Tibial nerve (tissue), 4 donors: ENCODE data around the gene DOCK2. TPM values are rescaled to one million over a fixed set of nuclear protein-coding genes. Genes with fewer than 3 reads are reported as not detected.

Experiments
- DNase-seq, 2 donors: peaks; one replicate each; pipeline ENCODE4 v3.0.0-alpha.2; 2019; ENCODE audit warnings: low spot score in 2 of 2
- H3K27ac ChIP-seq, 4 donors: fragments of 200-600 bp; sonication (generic) in 3 of 4; one replicate each; pipeline ENCODE4 v1.5.1; 2017 to 2019; ENCODE audit warnings: mild to moderate bottlenecking in 1 of 4
- H3K27me3 ChIP-seq, 2 donors: fragments of 200-600 bp; sonication (generic) in 1 of 2; one replicate each; pipeline versions ENCODE4 v1.5.1 to v1.6.0; 2017 to 2019
- H3K36me3 ChIP-seq, 3 donors: fragments of 200-600 bp; sonication (generic); one replicate each; pipeline ENCODE4 v1.5.1; 2018 to 2019
- H3K4me1 ChIP-seq, 4 donors: fragments of 200-600 bp; sonication (generic) in 3 of 4; one replicate each; pipeline ENCODE4 v1.5.1; 2017 to 2019
- H3K4me3 ChIP-seq, 4 donors: fragments of 200-600 bp; sonication (generic) in 3 of 4; one replicate each; pipeline ENCODE4 v1.5.1; 2017 to 2019; ENCODE audit warnings: mild to moderate bottlenecking in 1 of 4, moderate library complexity in 1 of 4
- H3K9me3 ChIP-seq, 4 donors: fragments of 200-600 bp; sonication (generic) in 3 of 4; one replicate each; pipeline ENCODE4 v1.5.1; 2017 to 2019
- CTCF ChIP-seq, 5 experiments: fragments of 200-600 bp in 3 of 5; fragments of 450-650 bp in 2 of 5; sonication (generic) in 3 of 5; IDR thresholded peaks; one replicate each; pipeline ENCODE4 v1.5.1; 2016 to 2019; ENCODE audit warnings: antibody characterized with exemption in 5 of 5, mild to moderate bottlenecking in 3 of 5, moderate library complexity in 2 of 5
- EP300 ChIP-seq, 2 donors: sonication (generic); formaldehyde crosslinking; IDR thresholded peaks; one replicate each; pipeline ENCODE4 v1.6.1; 2017; ENCODE audit warnings: antibody characterized with exemption in 2 of 2, mild to moderate bottlenecking in 1 of 2
- POLR2A ChIP-seq, 2 donors: fragments of 450-650 bp; IDR thresholded peaks; one replicate each; pipeline ENCODE4 v1.6.1; 2017; ENCODE audit warnings: antibody characterized with exemption in 2 of 2, mild to moderate bottlenecking in 2 of 2, moderate library complexity in 2 of 2
- WGBS, 2 donors: methylation state at CpG; one replicate each; pipeline ENCODE4 v1.1.5; 2018; 5-methylcytosine and 5-hydroxymethylcytosine counted together
- total RNA-seq, 4 donors: library from RNA; depleted of rRNA; stranded (reverse); fragments of >200 nt; gene quantifications; one replicate each; pipeline ENCODE4 v1.1.0, GENCODE V29; 2016

DOCK2 gene
- total RNA-seq, 4 donors from 2014 or later, result 14.9 to 83.4 (median 23.8) TPM

GRCh38 chr5:170049713-170050112, 412.6 kb downstream of the DOCK2 start:
- peaks cover 0 to 7% (median 0%) of the 10 kb centered on the region in 3 donors for H3K36me3 ChIP-seq
- no peak for TF ChIP-seq CTCF (IDR thresholded peaks at IDR 0.05)
- TF ChIP-seq EP300 (IDR thresholded peaks at IDR 0.05), result no peak
- no peaks in the 10 kb centered on the region for H3K4me1 ChIP-seq
- no peak overlapping the region for H3K4me3 ChIP-seq
- DNase-seq, result no peak
- no peaks in the 10 kb centered on the region for H3K9me3 ChIP-seq
- 84 to 90% methylated on average over 3 of the region's 3 CpGs for WGBS, 2 donors
- H3K27me3 ChIP-seq, result no peaks in the 10 kb centered on the region
- no peak overlapping the region for H3K27ac ChIP-seq

- Histone ChIP-seq H3K4me1 (no peaks in the 10 kb centered on the region), H3K4me3 (no peak overlapping the region), H3K36me3 (peaks cover 0 to 20% (median 0%) of the 10 kb centered on the region in 3 donors), H3K27me3 (no peaks in the 10 kb centered on the region), H3K27ac (no peak overlapping the region), H3K9me3 (peaks cover 0 to 6% (median 0%) of the 10 kb centered on the region in 4 donors)
- WGBS, 2 donors, result 67 to 84% methylated on average over 1 of the region's 1 CpG
- TF ChIP-seq POLR2A (IDR thresholded peaks at IDR 0.05) (no peak), EP300 (IDR thresholded peaks at IDR 0.05) (no peak), CTCF (IDR thresholded peaks at IDR 0.05) (no peak)
- no peak for DNase-seq
These were observed 416.8 kb downstream of the DOCK2 start for GRCh38 chr5:170053896-170054295.

DNA sequence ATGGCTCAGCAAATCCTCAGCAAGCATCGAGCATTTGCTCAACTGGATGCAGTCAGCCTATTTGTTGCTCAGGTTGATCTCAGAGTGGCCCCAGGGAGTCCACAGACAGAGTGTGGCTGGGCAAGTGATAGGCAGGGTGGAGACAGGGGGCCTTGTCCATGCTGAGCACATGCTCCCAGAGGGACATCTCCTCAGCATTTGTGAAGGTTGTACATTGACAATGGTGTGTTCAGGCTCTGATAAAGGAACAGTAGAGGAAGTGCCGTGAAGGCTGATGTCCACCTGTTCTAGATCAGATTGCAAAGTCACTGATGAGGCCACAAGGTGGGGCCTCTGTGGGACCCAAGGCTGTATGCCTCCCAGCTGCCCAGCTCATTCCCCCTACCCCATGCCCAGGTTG, 418.5 kb downstream of the DOCK2 start:
- WGBS, 2 donors, result 88 to 97% methylated on average over 2 of the region's 2 CpGs
- no peaks in the 10 kb centered on the region for H3K4me1 ChIP-seq
- H3K9me3 ChIP-seq, result peaks cover 0 to 16% (median 0%) of the 10 kb centered on the region in 4 donors
- no peak overlapping the region for H3K4me3 ChIP-seq
- DNase-seq, result no peak
- TF ChIP-seq POLR2A (IDR thresholded peaks at IDR 0.05) (no peak), CTCF (IDR thresholded peaks at IDR 0.05) (no peak), EP300 (IDR thresholded peaks at IDR 0.05) (no peak)
- no peaks in the 10 kb centered on the region for H3K27me3 ChIP-seq
- peaks cover 0 to 20% (median 0%) of the 10 kb centered on the region in 3 donors for H3K36me3 ChIP-seq
- no peak overlapping the region for H3K27ac ChIP-seq

DNA sequence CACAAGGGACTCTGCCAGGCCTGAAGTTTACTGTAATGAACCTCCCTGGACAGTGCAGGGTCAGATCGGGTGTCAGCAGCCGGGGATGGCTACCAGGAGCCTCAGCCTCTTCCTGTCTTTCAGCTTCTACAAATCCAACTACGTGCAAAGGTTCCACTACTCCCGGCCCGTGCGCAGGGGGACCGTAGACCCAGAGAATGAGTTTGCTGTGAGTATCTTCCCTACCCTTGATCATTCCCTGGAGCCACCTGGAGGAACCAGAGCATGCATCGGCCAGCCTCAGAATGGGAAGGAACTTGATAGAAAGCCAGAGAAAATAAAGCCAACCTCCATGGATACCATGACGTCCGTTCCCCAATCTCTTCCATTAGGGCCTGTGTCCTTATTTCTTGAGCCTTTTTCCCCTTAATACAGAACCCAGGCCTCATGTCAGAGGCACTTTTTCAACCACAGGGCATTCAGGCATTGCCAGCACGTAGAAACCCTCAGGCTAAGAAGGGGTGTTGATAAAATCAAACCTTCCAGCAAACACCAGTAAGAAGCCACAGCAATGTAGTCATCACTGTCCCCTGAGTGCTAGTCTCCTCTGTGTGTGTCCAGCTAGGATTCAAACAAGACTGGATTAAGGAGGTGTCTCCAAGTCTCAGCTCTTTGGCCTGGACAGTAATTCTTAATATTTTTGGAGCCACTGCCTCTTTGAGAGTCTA, 419.6 kb downstream of the DOCK2 start:
- TF ChIP-seq CTCF (IDR thresholded peaks at IDR 0.05) (no peak), POLR2A (IDR thresholded peaks at IDR 0.05) (no peak), EP300 (IDR thresholded peaks at IDR 0.05) (no peak)
- Histone ChIP-seq H3K27me3 (no peaks in the 10 kb centered on the region), H3K9me3 (peaks cover 0 to 16% (median 0%) of the 10 kb centered on the region in 4 donors), H3K4me1 (no peaks in the 10 kb centered on the region), H3K4me3 (no peak overlapping the region), H3K36me3 (peaks cover 0 to 12% (median 0%) of the 10 kb centered on the region in 3 donors), H3K27ac (no peak overlapping the region)
- no peak for DNase-seq
- WGBS, 2 donors, result 81 to 83% methylated on average over 11 of the region's 11 CpGs

- H3K4me3 ChIP-seq, result no peak overlapping the region
- TF ChIP-seq POLR2A (IDR thresholded peaks at IDR 0.05), result no peak
- TF ChIP-seq CTCF (IDR thresholded peaks at IDR 0.05), result no peak
- no peak for TF ChIP-seq EP300 (IDR thresholded peaks at IDR 0.05)
- DNase-seq, result no peak
These were observed 420.2 kb downstream of the DOCK2 start for GRCh38 chr5:170057311-170057710.

More at GRCh38 chr5:170057311-170057710, 420.2 kb downstream of the DOCK2 start:
- WGBS, 2 donors, result 63 to 70% methylated on average over 11 of the region's 11 CpGs
- H3K36me3 ChIP-seq, result peaks cover 0 to 12% (median 0%) of the 10 kb centered on the region in 3 donors
- H3K9me3 ChIP-seq, result peaks cover 0 to 16% (median 0%) of the 10 kb centered on the region in 4 donors
- H3K4me1 ChIP-seq, result no peaks in the 10 kb centered on the region
- H3K27ac ChIP-seq, result no peak overlapping the region
- H3K27me3 ChIP-seq, result no peaks in the 10 kb centered on the region
